Measurements from ENCODE around the gene MICAL1. TPM values are rescaled to one million over a fixed set of nuclear protein-coding genes. Genes with fewer than 3 reads are reported as not detected.

Gene MICAL1
- total RNA-seq, 2 experiments from 2014 or later = 106 to 107 TPM

- peaks cover 17% of the 10 kb centered on the region for H3K4me1 Mint-ChIP-seq (ENCODE audit: low read depth)
- H3K27ac Mint-ChIP-seq = peak overlapping the region; percentile 38
- ATAC-seq (ENCODE audit: poor library complexity) (peak; percentile 98), DNase-seq (peak in 4 of 14 experiments; percentile 37 to 68 (median 57))
- Histone ChIP-seq H3K27ac (ENCODE audit: low read depth in 1 of 2, low read length in 2 of 2) (peak overlapping the region in 1 of 2 donors; percentile 51), H3K4me3 (ENCODE audit: low read length) (no peak overlapping the region), H3K36me3 (ENCODE audit: insufficient read depth, low read length) (no peaks in the 10 kb centered on the region), H3K9me3 (ENCODE audit: control insufficient read depth in 1 of 2, insufficient read depth in 1 of 2, low read length in 2 of 2) (no peaks in the 10 kb centered on the region), H3K27me3 (ENCODE audit: control insufficient read depth in 1 of 2, insufficient read depth in 2 of 2, low read length in 2 of 2) (no peaks in the 10 kb centered on the region), H3K4me1 (ENCODE audit: insufficient read depth, low read length) (peaks cover 24% of the 10 kb centered on the region)
- ChIA-PET POLR2A (interaction anchor here (0.7 to 2.0 kb wide), 10 partner anchors 9 to 397 kb away, joined by 3 to 18 read pairs (median 5); partner anchors contain the start of genes CD164, MICAL1, SESN1 and ZBTB24), CTCF (interaction anchor here (0.6 to 1.8 kb wide), 6 partner anchors 18 to 548 kb away, joined by 3 to 5 read pairs (median 3); partner anchors contain the start of genes PPIL6 and SMPD2)
- H3K4me3 Mint-ChIP-seq = peak overlapping the region; percentile 22
- intact Hi-C loops (cut with DNase I, micrococcal nuclease) = no loop called here
- H3K27me3 Mint-ChIP-seq = no peaks in the 10 kb centered on the region
- TF ChIP-seq CTCF (IDR thresholded peaks at IDR 0.05) = no peak
- H3K9me3 Mint-ChIP-seq = no peaks in the 10 kb centered on the region
- H3K36me3 Mint-ChIP-seq (ENCODE audit: low read depth) = no peaks in the 10 kb centered on the region
Measured at GRCh38 chr6:109491207-109491938, 35.8 kb upstream of the MICAL1 start.

GRCh38 chr6:109490713-109491112 is 35.1 kb upstream of the MICAL1 start:
- Histone ChIP-seq H3K4me1 (ENCODE audit: insufficient read depth, low read length) (peaks cover 20% of the 10 kb centered on the region), H3K36me3 (ENCODE audit: insufficient read depth, low read length) (no peaks in the 10 kb centered on the region), H3K27me3 (ENCODE audit: control insufficient read depth in 1 of 2, insufficient read depth in 2 of 2, low read length in 2 of 2) (no peaks in the 10 kb centered on the region), H3K9me3 (ENCODE audit: control insufficient read depth in 1 of 2, insufficient read depth in 1 of 2, low read length in 2 of 2) (no peaks in the 10 kb centered on the region), H3K4me3 (ENCODE audit: low read length) (no peak overlapping the region), H3K27ac (ENCODE audit: low read depth in 1 of 2, low read length in 2 of 2) (peak overlapping the region in 1 of 2 donors; percentile 51)
- intact Hi-C loops (cut with DNase I, micrococcal nuclease) = no loop called here
- TF ChIP-seq CTCF (IDR thresholded peaks at IDR 0.05) = no peak
- H3K27me3 Mint-ChIP-seq = no peaks in the 10 kb centered on the region
- no peak overlapping the region for H3K4me3 Mint-ChIP-seq
- no peaks in the 10 kb centered on the region for H3K36me3 Mint-ChIP-seq (ENCODE audit: low read depth)
- H3K4me1 Mint-ChIP-seq (ENCODE audit: low read depth) = peaks cover 17% of the 10 kb centered on the region
- ChIA-PET POLR2A (interaction anchor here (0.7 to 2.0 kb wide), 9 partner anchors 8 to 108 kb away, joined by 3 to 18 read pairs (median 5); partner anchors contain the start of genes CD164, MICAL1 and ZBTB24), CTCF (interaction anchor here (1.0 to 1.8 kb wide), 3 partner anchors 18 to 50 kb away, joined by 3 to 5 read pairs (median 3); partner anchors contain the start of genes PPIL6 and SMPD2)
- peak overlapping the region; percentile 38 for H3K27ac Mint-ChIP-seq
- DNase-seq = peak in 2 of 14 experiments; percentile 30 to 38
- H3K9me3 Mint-ChIP-seq = no peaks in the 10 kb centered on the region
- no peak for ATAC-seq (ENCODE audit: poor library complexity)

DNA sequence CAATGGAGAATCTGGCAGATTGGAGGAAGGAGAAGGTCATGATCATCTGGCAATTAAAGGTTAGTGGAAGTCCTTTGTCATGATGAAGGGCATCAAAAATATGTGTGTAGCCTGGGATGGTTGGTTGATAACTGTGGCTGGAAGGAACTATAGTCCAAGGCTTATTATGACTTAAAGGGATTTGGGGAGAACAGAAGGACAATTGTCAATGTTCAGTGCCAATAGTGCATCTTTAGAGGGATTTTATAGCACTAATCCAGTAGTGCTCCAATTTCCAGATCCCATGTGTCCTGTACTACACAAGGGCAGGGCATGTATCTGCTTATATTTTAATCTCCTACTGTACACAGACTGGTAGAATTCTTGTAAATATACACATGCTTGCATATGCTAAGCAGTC is 32.4 kb upstream of the MICAL1 start:
- Histone ChIP-seq H3K36me3 (ENCODE audit: insufficient read depth, low read length) (no peaks in the 10 kb centered on the region), H3K9me3 (ENCODE audit: control insufficient read depth in 1 of 2, insufficient read depth in 1 of 2, low read length in 2 of 2) (no peaks in the 10 kb centered on the region), H3K4me1 (ENCODE audit: insufficient read depth, low read length) (peaks cover 20% of the 10 kb centered on the region), H3K27me3 (ENCODE audit: control insufficient read depth in 1 of 2, insufficient read depth in 2 of 2, low read length in 2 of 2) (no peaks in the 10 kb centered on the region), H3K4me3 (ENCODE audit: low read length) (no peak overlapping the region), H3K27ac (ENCODE audit: low read depth in 1 of 2, low read length in 2 of 2) (no peak overlapping the region)
- H3K27me3 Mint-ChIP-seq = no peaks in the 10 kb centered on the region
- H3K4me1 Mint-ChIP-seq (ENCODE audit: low read depth) = peaks cover 28% of the 10 kb centered on the region
- intact Hi-C loops (cut with DNase I, micrococcal nuclease) = loop anchor here in 1 of 2 experiments (10.0 kb wide), 2 partner anchors 393 to 1773 kb away; partner anchors contain the start of genes CEP57L1 and SESN1
- POLR2A ChIA-PET = no interaction called here
- no peak overlapping the region for H3K4me3 Mint-ChIP-seq
- ATAC-seq (ENCODE audit: poor library complexity) (no peak), DNase-seq (no peak)
- H3K9me3 Mint-ChIP-seq = no peaks in the 10 kb centered on the region
- CTCF ChIA-PET = interaction anchor here (0.7 to 0.9 kb wide), 2 partner anchors 51 to 105 kb away, joined by 4 read pairs; no protein-coding TSS in a partner anchor
- no peak for TF ChIP-seq CTCF (IDR thresholded peaks at IDR 0.05)
- H3K36me3 Mint-ChIP-seq (ENCODE audit: low read depth) = no peaks in the 10 kb centered on the region
- H3K27ac Mint-ChIP-seq = no peak overlapping the region
